Measurements from ENCODE around the gene SAMD4A.

Gene SAMD4A

GRCh38 chr14:54597795-54598443 is 31.0 kb downstream of the SAMD4A start:
- H3K27ac ChIP-seq = no peak overlapping the region
- no peak for TF ChIP-seq CTCF (conservative IDR thresholded peaks at IDR 0.05)

- no peak for TF ChIP-seq CTCF (conservative IDR thresholded peaks at IDR 0.05)
- no peak overlapping the region for H3K27ac ChIP-seq
Observed at GRCh38 chr14:54599966-54600716, 33.2 kb downstream of the SAMD4A start.

GRCh38 chr14:54600717-54601109 is 33.8 kb downstream of the SAMD4A start:
- TF ChIP-seq CTCF (conservative IDR thresholded peaks at IDR 0.05) = no peak
- H3K27ac ChIP-seq = no peak overlapping the region

- H3K27ac ChIP-seq = no peak overlapping the region
- no peak for TF ChIP-seq CTCF (conservative IDR thresholded peaks at IDR 0.05)
Observed at GRCh38 chr14:54603362-54603761, 36.4 kb downstream of the SAMD4A start.

- TF ChIP-seq CTCF (conservative IDR thresholded peaks at IDR 0.05) = no peak
- H3K27ac ChIP-seq = no peak overlapping the region
Observed at GRCh38 chr14:54606178-54606577, 39.2 kb downstream of the SAMD4A start.

GRCh38 chr14:54606631-54607133 is 39.8 kb downstream of the SAMD4A start:
- H3K27ac ChIP-seq = no peak overlapping the region
- no peak for TF ChIP-seq CTCF (conservative IDR thresholded peaks at IDR 0.05)

GRCh38 chr14:54609576-54609975 is 42.6 kb downstream of the SAMD4A start:
- no peak for TF ChIP-seq CTCF (conservative IDR thresholded peaks at IDR 0.05)
- H3K27ac ChIP-seq = no peak overlapping the region

All from VCaP (cell line).